NCI-H2196 (cell line): ENCODE results near the gene RAB22A.

ENCODE experiments used
- DNase-seq: peaks from one replicate; lab custom pipeline; 2025; ENCODE audit not compliant: unreplicated experiment; lab: John Stamatoyannopoulos, UW

Gene RAB22A

DNA sequence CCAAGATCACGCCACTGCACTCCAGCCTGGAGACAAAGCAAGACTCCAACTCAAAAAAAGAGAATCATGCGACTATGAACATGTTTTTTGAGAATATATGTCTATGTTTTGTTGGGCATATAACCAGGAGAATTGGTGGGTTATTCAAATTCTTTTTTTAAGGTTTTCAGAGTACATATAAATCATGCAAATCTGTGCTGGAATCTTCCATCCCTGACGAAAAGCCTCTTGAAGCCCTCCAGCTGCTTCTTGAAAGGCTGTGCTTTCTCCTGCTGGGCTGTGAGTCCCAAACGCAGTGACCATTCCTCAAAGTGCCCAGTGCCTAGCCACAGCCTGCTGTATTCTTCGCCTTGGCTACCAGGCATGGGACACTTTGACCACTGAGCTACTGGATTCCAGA, 9.2 kb upstream of the RAB22A start:
- no peak for DNase-seq

DNA sequence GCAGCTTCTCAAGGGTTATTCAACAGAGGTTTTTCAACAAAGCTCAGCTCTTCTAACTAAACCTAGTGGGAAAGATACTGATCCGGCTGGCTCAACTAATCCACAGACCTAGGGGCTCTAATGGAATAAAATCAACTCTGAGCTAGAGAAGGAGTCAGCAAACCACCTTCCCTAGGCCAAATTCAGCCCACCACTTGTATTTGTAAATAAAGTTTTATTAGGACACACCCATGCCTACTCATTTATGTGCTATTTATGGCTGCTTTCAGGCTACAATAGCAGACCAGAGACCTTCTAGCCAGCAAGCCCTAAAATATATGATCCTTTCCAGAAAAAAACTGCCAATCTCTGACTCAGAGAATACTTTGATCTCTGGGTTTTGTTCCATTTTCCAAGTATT, 6.0 kb upstream of the RAB22A start:
- no peak for DNase-seq

DNA sequence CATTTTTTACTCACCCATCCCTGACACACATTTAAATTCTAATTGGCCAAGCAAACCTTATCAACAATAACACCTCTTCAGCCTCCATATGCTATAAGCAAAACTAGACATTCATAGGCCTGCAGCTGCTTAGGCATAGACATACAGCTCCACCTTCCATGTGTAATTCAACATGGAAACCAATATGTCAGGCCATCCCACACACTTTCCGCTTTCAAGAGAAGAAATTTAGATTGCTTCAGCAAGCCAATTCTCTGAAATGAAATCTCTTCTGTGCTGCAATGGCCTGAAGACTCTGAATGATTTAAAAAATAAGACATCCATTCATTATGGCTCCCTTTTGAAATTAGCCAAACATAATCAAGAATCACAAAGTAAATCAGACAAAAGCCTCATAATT, 4.5 kb upstream of the RAB22A start:
- DNase-seq: no peak

DNA sequence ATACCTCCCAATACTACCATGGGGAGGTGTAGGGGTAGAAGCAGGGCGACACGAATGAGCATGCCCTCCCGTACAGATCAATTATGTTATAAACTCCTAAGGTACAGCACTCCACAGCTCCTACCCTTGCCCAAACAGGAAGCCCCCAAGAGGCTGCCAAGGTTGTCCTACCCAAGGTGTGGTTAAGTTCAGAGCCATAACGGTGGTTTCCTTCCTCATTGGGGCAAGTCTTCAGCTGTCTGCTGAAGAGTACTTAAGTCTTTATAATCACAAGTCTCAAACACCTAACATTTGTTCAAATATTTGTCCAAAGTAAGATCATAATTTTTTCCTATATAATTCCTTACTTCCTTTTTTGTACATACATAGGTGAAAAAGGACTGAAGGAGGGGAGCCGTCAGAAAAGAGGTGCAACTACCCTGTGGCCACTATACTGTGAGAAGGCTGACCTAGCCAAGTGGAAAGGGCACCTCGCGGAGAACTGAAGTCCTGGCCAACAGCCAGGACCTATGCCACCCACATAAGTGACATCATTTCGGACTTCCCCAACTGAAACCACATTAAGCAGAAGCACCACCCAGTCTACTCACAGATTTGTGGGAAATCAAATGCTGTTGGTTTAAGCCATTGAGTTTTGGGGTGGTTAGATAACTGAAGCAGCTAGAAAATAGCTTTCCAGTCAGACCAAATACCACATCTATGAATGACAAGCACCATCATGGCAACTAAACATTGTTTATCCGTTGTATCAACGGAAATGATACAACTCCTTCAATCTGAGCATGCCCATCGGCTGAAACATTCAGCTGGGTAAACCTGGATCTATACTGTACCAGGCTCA, 2.9 kb upstream of the RAB22A start:
- DNase-seq: peak; percentile 26

DNA sequence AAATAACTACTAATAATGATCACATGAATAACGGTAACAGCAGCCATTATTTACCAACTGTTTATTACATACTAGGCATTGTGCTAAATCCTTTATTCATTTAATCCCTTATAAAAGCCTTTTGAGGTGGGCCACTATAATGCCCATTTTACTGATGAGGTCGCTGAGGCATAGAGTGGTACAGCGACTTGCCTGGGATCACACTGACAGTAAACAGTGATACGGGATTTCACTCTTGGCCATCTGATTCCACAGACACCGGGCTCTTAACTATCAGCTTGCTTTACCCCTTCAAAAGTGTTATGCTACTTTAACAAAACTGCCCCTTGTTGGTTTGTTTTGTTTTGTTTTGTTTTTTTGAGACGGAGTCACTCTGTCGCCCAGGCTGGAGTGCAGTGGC, 2.2 kb upstream of the RAB22A start:
- DNase-seq: no peak

DNA sequence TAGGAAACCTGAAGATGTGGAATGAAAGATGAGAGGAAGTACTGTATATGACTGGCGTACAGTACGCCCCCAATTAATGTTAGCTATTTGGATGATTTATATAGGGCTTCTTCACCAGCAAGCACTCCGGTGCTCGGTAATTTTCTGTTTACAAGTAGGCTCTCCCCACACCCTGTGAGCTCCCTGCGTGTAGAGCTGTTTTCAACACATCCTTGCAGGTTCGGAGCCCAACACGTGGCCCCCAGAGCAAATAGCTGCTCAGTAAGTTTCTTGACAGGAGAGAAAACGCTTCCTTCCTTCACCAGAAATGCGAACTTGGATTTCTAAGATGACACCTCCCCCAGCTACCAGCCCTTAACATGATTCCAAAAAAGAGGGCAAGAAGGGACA, 1.2 kb upstream of the RAB22A start:
- no peak for DNase-seq

DNA sequence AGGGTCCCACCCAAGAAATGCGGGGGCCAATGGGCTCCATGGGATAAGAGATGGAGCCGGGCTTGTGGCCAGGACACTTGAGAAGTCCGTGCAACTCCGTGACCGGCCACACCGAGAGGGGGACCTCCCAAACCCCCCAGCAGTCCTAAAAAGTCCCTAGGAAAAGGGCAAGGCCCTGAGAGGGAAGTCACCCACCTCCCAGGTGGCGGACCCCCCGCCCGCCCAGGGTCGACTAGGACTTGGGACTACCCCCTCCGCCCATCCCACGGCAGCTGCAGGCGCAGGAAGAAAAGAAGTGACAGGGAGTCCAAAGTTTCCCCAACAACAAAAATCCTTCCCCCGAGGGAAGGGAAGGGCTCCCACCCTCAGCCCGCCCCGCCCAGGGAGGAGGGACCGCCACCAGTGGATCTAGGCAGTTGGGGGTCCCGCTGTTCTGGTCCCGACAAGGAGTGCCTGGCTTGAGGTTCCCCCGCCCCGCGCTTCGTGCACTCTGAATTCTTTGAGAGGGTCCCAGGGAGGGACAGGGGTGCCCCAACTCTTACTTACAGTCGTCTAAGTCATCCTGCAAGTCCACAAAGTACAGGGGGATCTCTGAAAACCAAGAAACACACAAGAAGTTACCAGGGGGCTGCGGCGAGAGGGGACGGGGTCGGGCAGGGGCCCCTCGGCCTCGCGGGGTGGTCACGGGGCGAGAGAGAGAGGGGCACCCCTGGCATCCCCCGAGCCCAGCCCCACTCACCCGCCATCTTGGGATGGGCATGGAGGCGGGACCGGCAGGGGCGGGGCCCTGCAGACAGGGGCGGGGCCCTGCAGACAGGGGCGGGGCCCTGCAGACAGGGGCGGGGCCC, 611 bp upstream of the RAB22A start:
- DNase-seq: no peak

DNA sequence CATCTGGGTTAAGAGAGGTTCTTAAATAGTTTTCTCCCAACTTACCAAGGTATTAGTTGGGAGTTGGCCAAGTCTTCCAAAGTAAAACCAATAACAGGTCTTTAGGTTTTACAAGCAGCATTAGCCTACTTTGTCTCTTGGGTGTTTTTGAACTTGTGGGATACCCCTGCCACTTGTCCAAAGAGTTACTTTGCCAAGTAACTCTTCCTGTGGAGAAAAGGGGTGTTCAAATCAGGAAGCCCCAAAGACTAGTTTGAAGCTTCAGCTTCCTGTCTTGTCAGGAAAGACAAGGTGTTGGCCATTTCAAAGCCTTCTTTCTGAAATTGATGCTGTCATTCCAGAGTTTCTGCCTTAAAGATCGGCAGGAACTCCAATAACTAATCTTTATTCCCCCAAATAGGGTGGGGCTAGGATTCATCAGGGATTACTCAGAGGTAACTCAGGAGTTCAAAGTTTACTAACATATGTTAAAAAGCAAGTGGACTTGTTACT, 822 bp downstream of the RAB22A start:
- DNase-seq: no peak

DNA sequence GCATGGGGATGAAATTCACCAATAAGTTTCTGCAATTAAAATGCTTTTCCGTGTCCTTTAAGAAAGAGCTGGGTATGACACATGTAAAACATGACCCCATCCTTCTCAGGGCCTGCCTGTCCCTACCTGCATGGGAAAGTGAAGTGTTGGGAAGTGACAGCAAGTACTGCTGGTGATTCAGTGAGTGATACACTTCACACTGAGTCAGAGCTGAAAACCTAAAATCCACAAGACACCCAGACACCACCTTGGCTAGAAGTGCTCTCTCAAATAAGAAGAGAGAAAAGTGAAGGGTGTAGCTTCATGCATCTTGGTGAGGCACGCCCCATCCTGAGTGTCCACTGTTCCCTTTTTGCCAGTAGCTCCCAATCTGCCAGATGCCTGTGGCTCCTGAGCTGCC, 3.3 kb downstream of the RAB22A start:
- no peak for DNase-seq

DNA sequence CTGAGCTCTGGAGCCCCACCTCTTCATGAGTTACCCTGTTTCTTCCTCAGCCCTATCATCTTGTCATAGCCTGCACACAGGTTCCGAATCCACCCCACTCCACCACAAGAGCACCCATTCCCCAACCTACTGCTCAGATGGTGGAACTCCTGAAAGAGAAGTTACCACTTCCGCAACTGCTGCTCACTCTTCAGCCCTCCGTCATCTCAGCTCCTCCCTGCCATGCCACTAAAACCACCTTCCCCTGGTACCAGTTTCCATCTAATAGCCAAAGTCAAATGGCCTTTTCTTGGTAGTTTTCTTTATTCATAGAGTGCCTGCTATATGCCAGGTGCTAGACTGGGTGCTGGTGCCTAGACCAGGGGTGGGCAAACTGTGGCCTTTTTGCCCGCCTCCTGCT, 3.9 kb downstream of the RAB22A start:
- no peak for DNase-seq

DNA sequence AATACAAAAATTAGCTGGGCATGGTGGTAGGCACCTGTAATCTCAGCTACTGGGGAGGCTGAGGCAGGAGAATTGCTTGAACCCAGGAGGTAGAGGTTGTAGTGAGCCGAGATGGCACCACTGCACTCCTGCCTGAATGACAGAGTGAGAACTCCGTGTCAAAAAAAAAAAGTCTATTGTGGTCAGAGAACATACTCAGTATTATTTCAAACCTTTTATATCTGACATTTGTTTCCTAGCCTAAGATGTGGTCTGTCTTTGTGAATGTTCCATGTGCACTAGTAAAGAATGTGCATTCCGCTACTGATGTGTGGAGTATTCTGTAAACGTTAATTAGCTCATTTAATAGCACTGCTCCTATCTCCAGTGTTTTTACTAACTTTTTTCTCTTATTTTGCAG, 11.7 kb downstream of the RAB22A start:
- no peak for DNase-seq

DNA sequence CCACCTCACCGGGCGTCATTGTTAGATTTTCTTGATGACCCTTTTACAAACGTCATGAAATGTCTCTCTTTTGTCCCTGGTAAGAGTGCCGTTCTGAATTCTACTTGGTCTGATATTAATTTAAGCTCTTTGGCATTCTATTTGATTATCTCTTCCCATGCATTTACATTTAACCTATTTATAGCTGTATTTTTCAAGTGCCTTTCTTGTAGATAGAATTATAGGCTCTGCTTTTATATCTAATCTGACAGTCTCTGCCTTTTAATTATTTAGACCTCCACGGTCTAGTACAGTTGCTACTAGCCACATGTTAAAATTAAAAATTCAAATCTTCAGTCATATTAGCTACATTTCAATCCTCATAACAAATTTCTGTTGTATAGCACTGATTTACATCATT, 12.6 kb downstream of the RAB22A start:
- no peak for DNase-seq

DNA sequence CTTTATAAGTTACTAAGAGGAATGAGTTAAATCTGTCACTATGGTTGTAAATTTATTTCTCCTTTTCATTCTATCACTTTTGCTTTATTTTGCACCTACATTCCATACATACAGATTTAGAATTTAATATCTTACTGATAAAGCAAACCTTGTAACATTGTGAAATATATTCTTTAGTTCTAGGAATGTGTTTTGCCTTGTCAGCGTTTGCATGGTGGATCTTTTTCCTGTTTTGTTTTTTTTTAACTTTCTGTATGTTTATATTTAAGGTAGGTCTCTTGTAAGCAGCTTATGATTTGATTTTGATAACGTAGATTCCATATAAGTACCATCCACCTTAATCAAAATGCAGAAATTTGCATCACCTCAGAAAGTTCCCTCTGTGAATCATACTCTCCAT, 16.4 kb downstream of the RAB22A start:
- DNase-seq: no peak

DNA sequence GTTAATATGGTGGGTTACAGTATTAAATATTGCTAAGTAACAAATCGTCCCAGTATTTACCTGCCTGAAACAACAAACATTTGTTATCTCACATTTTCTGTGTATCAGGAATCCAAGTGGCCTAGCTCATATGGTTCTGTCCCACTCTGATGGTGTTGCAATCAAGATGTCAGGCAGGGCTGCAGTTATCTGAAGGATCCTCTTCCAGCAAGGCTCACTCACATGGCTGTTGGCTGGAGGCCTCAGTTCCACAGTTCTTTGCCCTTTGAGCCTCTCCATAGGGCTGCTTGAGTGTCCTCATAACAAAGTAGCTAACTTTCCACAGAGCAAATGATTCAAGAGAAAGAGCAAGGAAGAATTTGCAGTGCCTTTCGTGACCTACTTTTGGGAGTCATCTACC, 17.7 kb downstream of the RAB22A start:
- DNase-seq: no peak

DNA sequence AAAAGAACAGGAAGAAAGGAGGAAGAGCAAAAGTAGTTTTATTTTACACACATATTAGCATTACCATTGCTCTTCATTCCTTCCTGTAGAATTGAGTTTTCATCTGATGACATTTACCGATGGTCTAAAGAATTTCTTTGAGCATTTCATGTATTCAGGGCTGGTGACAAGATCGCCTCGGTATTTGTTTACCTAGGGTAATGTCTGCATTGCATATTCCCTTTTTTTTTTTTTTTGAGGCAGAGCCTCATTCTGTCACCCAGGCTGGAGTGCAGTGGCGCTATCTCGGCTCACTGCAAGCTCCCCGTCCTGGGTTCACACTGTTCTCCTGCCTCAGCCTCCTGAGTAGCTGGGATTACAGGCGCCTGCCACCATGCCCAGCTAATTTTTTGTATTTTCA, 19.3 kb downstream of the RAB22A start:
- DNase-seq: no peak

DNA sequence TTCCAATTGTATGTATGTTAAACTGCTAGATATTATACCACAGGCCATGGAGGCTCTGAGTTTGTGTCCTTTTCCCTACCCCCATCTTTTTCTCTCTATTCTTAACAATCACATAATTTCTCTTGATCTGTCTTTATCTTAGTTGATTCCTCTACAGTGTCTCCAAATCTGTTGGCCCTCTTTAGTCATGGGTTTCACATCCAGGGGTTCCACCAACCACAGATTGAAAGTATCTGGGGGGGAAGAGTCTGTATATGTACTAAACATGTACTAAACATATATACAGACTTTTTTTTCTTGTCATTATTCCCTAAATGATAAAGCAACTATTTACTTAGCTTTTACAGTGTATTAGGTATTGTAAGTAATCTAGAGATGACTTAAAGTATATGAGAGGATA, 20.2 kb downstream of the RAB22A start:
- no peak for DNase-seq

DNA sequence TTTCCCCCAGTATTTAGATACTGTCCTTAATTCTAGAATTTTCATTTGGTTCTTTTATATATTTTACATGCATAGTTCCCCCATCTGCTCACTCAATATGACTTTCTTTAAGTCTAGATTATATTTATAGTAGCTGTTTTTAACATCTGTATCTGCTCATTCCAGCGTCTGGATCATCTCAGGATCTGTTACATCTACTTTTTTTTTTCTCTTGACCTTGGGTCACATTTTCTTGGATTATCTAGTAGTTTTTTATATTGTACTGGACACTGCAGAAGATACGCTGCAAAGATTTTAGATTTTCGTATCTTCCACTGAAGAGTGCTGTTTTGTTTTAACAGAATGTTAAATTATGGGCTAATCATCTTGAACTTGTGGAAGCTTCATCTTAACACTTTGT, 20.7 kb downstream of the RAB22A start:
- no peak for DNase-seq

DNA sequence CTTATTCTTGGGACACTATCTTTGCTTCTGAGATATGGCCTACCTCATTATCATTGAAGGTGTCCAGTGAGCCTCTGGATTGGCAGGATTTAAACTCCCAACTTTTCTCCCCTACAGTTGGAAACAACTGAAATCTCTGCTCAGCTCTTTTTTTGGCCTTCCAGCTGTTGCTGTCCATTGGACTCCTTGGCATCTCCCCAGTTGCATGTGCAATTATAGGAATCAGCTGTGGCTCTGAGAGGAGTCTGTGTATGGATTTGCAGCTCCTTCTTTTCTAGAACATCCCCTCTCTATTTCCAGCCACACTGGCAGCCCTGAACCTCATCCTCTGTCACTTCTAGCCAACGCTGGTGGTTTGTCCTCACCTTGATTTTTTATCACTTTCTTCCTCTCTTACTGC, 21.2 kb downstream of the RAB22A start:
- no peak for DNase-seq

DNA sequence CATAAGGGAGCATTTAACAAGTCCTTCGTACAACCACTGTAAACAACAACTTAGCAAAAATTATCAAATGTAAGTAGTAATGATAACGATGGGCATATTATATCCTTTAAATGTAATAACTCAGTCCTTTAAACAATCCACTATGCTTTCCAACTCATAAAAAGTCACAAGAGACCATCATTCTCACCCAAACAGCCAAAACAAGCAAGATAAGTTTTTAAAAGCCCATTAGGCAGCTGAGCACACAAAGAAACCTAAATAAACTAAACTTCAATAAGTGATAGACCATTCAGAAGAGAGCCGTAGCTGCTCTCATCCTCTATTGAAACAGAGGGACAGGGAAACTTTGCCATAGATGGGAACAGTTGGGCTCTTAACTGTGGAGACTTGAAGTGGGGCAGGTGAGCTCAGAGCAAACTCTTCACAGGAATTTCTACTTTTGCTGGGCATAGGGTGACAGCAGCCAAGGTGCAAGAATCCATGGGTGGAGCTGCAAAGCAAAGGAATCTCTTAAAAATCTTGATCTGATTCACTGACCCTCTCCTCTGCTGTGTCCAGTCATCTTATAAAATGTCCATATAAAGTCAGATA, 22.5 kb downstream of the RAB22A start:
- DNase-seq: no peak

DNA sequence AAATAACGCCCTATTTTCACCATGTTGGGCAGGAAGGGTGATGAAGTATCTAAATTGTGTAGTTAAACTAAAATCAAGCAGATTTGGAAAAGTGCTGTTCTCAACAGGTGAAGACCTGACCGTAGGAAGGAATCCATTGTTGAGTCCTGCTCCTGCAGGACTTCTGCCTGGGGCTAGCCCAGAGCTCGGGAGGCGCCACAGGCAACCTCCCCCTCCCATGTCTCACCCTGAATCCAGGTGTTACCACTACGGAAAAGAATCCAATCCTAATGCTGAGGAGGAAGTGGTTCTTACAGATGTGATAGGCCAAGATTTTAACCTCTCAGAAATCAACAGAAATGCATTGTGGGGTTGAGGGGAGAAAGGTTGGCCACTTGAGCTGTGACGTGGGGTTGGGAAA, 30.2 kb downstream of the RAB22A start:
- DNase-seq: no peak

DNA sequence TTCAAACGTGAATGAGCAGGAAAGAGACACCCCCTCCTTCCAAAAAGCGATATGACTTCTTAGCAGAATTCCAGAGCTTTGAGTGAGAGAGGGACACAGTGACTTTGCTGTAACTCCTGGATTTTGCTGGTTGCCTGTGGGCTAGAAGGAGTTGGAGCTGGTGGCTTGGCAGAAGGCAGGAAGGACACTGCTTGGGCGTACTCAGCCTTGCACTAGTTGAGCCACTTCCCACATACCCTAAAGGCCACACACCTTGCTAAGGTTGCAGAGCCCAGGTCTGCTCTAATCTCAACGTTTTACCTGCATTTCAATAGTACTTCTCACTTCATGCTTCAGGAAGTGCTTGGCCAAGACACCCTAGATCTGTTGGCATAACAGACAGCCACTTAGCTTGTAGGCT, 30.6 kb downstream of the RAB22A start:
- no peak for DNase-seq

DNA sequence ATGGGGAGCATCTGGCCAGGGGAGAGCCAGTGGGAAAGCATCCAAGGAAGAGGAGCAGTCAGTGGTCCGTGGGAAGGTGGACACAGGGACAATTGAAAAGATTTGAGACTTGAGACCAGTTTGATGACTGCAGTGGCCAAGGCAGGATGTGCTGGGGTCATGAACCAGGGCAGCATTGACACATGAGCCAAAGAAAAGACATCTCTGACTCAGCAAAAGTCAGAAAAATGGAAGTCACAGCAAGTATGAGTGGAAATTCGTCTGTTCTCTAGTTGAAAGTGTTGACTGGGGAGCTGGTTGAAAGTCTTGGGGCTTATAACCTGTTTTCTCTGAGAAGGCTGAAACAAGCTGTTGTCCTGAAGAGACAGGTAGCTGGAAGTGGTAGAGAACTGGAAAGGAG, 31.3 kb downstream of the RAB22A start:
- no peak for DNase-seq
